ENCODE measurements around the gene CARMIL1.
"Not testable (repeated sequence)": the region's sequence is repeated elsewhere in the genome, so short reads cannot be mapped to it uniquely, and the experiment has no call there.

Gene CARMIL1

DNA sequence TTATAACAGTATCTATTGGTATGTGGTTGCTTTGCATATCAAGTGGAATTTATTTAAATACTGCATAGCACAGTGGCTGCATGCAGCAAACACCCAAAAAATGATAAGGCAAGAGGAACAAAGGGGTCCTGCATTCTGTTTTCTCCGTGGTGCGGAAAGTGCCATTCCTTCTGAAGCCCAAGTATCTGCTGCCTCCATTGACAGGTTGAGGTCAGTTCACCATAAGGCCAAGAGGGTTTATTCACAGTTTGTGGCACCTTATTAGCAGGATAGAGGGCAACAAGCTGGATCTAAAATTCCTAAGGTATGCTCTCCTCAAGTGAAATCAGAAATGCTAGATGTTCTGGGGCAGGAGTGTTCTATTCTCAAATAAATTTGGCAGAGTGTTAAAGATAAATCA lies 9.3 kb downstream of the CARMIL1 start:
- Mint-ChIP-seq H3K27ac (no peak overlapping the region), H3K9me3 (no peaks in the 10 kb centered on the region), H3K36me3 (ENCODE audit: low read depth) (peaks cover 5% of the 10 kb centered on the region), H3K4me1 (ENCODE audit: low read depth) (no peaks in the 10 kb centered on the region), H3K27me3 (no peaks in the 10 kb centered on the region), H3K4me3 (no peak overlapping the region)

DNA sequence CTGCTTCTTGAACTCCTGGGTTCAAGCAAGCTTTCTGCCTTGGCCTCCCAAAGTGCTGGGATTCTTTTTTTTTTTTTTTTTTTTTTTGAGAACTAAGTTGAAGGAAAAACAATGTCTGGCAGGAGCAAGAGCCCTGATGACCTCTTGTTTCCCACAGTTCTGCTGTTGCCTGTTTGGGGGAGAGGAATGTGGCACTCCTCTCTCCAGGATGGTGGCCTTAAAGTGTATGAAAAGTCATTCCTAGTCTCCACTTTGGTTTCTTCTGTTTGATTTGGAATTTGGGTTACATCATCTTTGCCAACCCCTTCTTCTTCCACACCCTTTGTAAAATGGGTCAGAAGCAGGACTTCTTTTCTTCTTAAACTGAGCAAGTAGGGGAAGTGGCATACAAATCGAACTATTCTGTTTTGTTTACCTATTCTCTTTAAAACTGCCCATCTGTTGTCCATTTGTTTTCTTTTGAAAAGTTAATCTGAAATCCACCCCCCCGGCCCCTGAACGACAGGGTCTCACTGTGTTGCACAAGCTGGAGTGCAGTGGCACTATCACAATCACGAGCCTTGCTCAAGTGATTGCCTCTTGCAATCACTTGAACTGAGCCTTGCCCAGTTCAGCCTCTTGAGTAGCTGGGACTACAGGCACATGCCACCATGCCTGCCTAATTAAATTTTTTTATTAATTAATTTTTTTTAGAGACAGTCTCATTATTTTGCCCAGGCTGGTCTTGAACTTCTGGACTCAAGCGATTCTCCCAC lies 11.3 kb downstream of the CARMIL1 start:
- no peaks in the 10 kb centered on the region for H3K9me3 Mint-ChIP-seq
- H3K27ac Mint-ChIP-seq = no peak overlapping the region
- H3K36me3 Mint-ChIP-seq (ENCODE audit: low read depth) = peaks cover under 1% of the 10 kb centered on the region
- no peak overlapping the region for H3K4me3 Mint-ChIP-seq
- H3K4me1 Mint-ChIP-seq (ENCODE audit: low read depth) = no peaks in the 10 kb centered on the region
- H3K27me3 Mint-ChIP-seq = no peaks in the 10 kb centered on the region

DNA sequence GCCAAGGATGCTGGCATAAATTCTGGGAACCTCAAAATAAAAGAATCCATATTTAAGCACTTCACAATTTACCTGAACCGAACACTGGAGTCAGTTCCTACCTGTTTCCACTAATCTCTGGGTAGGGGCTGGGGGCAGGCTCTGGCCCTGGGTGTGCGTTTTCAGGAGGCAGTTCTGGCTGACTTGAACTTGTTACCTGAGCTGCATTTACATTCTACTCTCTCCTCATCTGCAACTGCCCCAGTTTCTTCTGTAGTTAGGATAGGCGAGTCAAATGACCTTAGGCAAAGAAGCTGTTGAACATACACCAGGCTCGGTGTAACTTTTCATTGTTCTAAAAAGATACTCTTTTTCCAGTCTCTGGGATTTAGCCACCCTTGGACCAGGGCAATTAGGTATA lies 13.2 kb downstream of the CARMIL1 start:
- peaks cover 18% of the 10 kb centered on the region for H3K4me1 Mint-ChIP-seq (ENCODE audit: low read depth)
- H3K36me3 Mint-ChIP-seq (ENCODE audit: low read depth) = no peaks in the 10 kb centered on the region
- H3K27ac Mint-ChIP-seq = no peak overlapping the region
- no peak overlapping the region for H3K4me3 Mint-ChIP-seq
- H3K27me3 Mint-ChIP-seq = no peaks in the 10 kb centered on the region
- H3K9me3 Mint-ChIP-seq = no peaks in the 10 kb centered on the region

DNA sequence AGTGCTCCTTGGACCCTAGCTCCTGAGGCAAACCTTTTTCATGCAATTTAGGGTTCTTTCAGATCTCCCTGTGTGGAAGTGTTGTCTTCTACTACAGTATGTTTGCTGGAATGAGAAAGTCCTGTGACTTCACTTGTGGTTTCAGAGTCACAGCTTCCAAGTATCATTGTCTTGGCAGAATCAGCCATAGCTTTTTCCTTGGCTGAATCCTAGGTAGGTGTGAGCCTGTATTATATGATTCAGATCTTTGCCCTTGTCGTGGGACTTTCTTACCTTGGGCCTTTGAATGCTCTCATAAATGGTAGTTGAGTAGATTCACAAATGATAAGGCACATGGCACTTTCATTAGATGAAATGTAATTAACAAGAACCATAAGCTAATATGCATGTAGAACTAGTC lies 16.5 kb downstream of the CARMIL1 start:
- Mint-ChIP-seq H3K27me3 (no peaks in the 10 kb centered on the region), H3K27ac (no peak overlapping the region), H3K4me3 (no peak overlapping the region), H3K4me1 (ENCODE audit: low read depth) (peaks cover 18% of the 10 kb centered on the region), H3K9me3 (no peaks in the 10 kb centered on the region), H3K36me3 (ENCODE audit: low read depth) (no peaks in the 10 kb centered on the region)

DNA sequence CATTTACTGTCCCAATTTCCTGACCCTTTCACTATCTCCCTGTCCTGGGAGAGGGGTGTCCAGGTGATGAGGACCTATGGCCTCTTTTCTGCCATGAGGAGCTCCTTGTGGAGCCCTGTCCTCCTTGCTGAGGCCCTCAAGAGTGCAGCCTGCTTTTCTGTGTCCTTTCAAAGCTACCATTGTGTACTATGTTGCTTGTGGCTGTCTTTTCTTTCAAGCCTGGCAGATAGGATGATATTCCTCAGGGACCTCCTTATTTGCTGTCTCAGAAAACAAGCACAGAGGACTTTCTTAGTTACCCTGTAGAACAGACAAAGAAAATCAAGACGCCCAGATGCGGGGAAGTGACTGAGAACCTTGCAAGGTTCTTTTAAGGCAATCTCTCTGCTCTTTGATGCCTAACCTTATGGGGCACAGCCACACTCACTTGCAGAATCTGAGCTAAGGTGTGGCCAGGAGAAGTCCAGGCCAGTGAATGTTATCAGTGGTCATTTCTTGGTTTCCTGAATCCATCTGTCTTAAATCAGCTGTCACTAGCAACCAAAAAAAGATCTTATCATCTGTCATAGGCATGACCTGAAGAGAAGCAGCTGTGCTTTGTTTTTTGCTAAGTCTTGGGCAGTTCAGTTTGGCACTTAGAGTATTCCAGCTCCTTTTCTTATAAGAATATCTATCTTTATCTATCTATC lies 17.2 kb downstream of the CARMIL1 start:
- no peaks in the 10 kb centered on the region for H3K9me3 Mint-ChIP-seq
- H3K4me1 Mint-ChIP-seq (ENCODE audit: low read depth) = peaks cover 23% of the 10 kb centered on the region
- no peak overlapping the region for H3K4me3 Mint-ChIP-seq
- no peaks in the 10 kb centered on the region for H3K27me3 Mint-ChIP-seq
- H3K27ac Mint-ChIP-seq = no peak overlapping the region
- no peaks in the 10 kb centered on the region for H3K36me3 Mint-ChIP-seq (ENCODE audit: low read depth)

DNA sequence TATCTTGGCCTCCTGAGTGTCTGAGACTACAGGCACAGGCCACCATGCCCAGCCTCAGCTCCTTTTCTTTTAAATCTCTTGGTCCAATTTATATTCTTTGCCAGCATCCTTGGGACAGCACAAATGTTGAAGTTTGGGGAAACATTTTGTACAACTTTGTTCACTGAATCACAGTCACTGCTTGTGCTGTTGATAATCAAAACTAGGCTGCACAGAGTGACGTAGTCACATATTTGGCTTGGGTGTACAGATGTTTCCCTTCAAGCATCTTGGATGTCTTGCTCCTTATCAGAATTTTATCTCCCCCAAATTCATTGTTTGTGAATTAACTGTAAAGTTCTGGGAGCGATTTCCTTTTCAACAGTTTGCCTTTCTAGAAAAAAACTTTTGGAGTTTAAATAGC lies 17.9 kb downstream of the CARMIL1 start:
- H3K4me3 Mint-ChIP-seq = no peak overlapping the region
- no peak overlapping the region for H3K27ac Mint-ChIP-seq

DNA sequence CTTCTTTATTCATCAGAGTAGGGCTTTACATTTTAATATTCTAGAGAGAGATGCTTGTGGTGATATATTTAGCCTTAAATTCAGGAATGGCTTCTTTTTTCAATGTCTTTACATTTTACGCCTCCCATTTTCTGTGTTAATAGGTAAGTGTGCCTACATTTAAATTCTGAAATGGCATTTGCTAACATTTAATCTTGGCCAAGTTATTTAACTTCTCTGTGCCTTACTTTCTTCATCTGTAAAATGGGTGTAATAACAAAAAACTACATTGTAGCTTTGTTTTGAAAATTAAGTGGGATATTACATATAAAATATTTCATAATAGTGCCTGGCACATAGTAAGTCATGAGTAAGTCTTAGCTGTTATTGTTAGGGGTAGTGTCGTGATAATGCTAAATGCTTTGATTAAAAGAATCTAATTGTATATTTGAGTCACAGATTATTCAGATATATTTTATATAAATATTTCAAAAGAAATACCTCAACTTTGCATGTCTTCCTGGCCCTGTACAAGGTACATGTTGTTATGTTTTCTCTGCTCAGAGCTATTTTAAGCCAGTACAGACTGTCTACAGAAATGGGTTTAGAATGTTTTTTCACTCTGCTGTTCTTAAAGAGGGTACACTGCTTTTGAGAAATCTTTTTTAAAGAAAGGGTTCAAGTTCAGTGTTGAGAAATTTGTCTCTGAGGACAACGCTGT lies 18.8 kb downstream of the CARMIL1 start:
- no peaks in the 10 kb centered on the region for H3K27me3 Mint-ChIP-seq
- no peak overlapping the region for H3K4me3 Mint-ChIP-seq

More for the DNA sequence above, 17.9 kb downstream of the CARMIL1 start:
- Mint-ChIP-seq H3K36me3 (ENCODE audit: low read depth) (no peaks in the 10 kb centered on the region), H3K4me1 (ENCODE audit: low read depth) (peaks cover 29% of the 10 kb centered on the region), H3K27me3 (no peaks in the 10 kb centered on the region), H3K9me3 (no peaks in the 10 kb centered on the region)

DNA sequence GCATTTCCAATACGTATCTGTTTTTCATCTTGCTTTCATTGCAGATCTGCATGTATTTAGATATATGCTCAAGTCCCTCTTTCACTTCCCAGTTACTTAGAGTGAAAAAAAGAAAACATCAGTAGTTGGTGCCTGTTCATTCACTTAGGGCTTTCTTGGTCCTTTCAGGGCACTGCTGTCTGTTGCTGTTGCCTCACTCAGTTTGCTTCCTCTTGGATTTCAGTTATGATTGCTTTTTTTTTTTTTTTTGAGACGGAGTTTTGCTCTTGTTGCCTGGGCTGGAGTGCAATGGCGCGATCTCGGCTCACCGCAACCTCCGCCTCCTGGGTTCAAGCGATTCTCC lies 19.3 kb downstream of the CARMIL1 start:
- peaks cover 35% of the 10 kb centered on the region for H3K4me1 Mint-ChIP-seq (ENCODE audit: low read depth)
- not testable (repeated sequence) for H3K36me3 Mint-ChIP-seq (ENCODE audit: low read depth); H3K4me3 Mint-ChIP-seq; H3K27me3 Mint-ChIP-seq; H3K9me3 Mint-ChIP-seq; H3K27ac Mint-ChIP-seq

More for the DNA sequence above, 18.8 kb downstream of the CARMIL1 start:
- Mint-ChIP-seq H3K9me3 (no peaks in the 10 kb centered on the region), H3K27ac (no peak overlapping the region), H3K36me3 (ENCODE audit: low read depth) (no peaks in the 10 kb centered on the region), H3K4me1 (ENCODE audit: low read depth) (peaks cover 35% of the 10 kb centered on the region)

DNA sequence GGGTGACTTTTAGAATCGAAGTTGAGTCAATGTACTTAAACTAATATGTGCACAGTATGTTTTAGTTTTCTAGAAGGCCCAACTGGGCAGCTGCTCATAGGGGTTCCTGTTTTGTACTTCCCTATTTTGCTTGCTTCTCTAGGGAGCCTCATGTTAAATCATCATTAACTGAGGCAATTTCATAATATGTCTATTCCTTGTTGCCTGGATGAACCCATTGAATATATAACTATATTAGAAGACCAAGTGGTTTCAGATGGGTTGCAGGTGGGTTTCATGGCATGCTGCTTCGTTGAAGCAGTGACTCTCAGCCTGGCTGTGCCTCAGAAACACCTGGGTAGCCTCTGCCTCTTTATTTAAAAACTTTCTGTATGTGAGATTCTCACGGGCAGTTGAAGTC lies 22.2 kb downstream of the CARMIL1 start:
- Mint-ChIP-seq H3K36me3 (ENCODE audit: low read depth) (no peaks in the 10 kb centered on the region), H3K9me3 (no peaks in the 10 kb centered on the region), H3K27me3 (no peaks in the 10 kb centered on the region), H3K4me1 (ENCODE audit: low read depth) (peaks cover 27% of the 10 kb centered on the region), H3K27ac (no peak overlapping the region), H3K4me3 (no peak overlapping the region)

DNA sequence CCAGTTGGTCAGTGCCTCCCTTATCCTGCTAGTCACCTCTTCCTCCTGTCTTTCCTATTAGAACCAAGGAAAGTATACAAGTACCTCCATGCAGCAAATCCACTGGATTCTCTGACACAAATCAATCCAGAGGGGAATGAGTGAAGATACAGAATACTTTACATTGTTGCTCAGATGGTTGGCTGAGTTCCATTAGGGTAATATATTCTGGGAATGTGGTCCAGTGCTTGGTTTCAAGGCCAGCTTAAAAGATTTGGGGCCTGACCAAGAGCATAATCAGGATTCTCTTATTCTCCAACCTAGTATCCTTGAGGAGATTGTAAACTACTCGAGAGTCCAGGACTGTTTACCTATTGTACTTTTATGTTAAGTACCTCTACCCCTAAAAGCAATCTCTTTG lies 23.0 kb downstream of the CARMIL1 start:
- no peak overlapping the region for H3K27ac Mint-ChIP-seq
- peaks cover 19% of the 10 kb centered on the region for H3K4me1 Mint-ChIP-seq (ENCODE audit: low read depth)
- no peaks in the 10 kb centered on the region for H3K9me3 Mint-ChIP-seq
- H3K27me3 Mint-ChIP-seq = no peaks in the 10 kb centered on the region
- H3K4me3 Mint-ChIP-seq = no peak overlapping the region
- H3K36me3 Mint-ChIP-seq (ENCODE audit: low read depth) = no peaks in the 10 kb centered on the region

DNA sequence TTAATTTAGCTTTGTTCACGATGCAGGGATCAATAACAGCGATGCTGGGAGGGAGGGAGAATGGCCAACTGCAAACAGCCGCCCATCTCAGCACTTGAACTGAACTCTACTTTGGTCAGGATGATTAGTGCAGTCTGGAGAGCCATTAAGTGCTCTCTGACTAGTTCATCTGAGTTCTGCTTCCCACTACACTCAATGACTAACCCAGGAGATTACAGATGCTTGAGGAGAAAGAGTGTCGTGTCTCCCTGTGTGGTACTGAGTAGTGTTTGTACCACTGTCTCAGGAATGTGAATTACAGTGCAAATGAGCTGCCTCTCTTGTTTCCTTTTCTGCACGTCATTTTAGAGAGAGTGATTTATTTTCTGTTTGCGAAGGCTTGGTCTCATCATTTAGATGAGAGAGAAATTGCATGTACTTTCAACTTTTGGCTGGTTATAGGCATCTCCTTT lies 23.5 kb downstream of the CARMIL1 start:
- Mint-ChIP-seq H3K4me3 (no peak overlapping the region), H3K36me3 (ENCODE audit: low read depth) (no peaks in the 10 kb centered on the region), H3K27me3 (no peaks in the 10 kb centered on the region), H3K27ac (no peak overlapping the region), H3K9me3 (no peaks in the 10 kb centered on the region), H3K4me1 (ENCODE audit: low read depth) (peaks cover 17% of the 10 kb centered on the region)

DNA sequence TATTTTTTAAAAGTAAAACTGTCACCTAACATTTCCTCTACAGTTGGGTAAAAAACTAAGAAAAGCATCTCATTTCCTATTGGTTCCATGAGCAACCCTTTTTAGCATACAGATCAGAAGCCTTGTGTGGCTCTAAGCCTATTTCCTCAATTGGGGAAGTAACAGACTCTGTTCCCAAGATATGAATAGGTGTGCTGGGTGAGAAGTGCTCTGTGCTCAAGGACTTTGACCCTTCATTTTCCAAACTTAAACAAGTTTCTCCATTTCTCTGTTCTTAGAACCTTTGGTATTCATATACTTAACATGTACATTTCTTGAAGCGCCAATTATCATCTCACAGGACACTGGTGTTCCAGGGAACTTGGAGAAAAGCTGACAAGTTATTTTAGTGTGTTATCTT lies 24.1 kb downstream of the CARMIL1 start:
- Mint-ChIP-seq H3K4me1 (ENCODE audit: low read depth) (peaks cover 17% of the 10 kb centered on the region), H3K4me3 (no peak overlapping the region), H3K27me3 (no peaks in the 10 kb centered on the region), H3K9me3 (no peaks in the 10 kb centered on the region), H3K27ac (no peak overlapping the region), H3K36me3 (ENCODE audit: low read depth) (no peaks in the 10 kb centered on the region)

DNA sequence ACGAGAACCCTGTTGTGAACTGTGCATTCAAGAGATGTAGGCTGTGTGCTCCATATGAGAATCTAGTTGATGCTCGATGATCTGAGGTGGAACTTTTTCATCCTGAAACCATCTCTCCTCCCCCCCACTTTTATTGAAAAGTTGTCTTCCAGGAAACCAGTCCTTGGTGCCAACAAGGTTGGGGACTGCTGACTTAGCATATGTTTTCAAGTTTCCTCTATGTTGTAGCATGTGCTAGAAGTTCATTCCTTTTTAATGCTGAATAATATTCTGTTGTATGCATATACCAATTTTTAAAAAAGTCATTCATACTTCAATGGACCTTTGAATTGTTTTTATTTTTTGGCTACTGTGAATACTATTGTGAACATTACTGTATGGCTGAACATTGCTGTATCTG lies 27.2 kb downstream of the CARMIL1 start:
- H3K27ac Mint-ChIP-seq = no peak overlapping the region
- H3K9me3 Mint-ChIP-seq = no peaks in the 10 kb centered on the region
- no peak overlapping the region for H3K4me3 Mint-ChIP-seq
- no peaks in the 10 kb centered on the region for H3K27me3 Mint-ChIP-seq
- peaks cover 12% of the 10 kb centered on the region for H3K4me1 Mint-ChIP-seq (ENCODE audit: low read depth)
- no peaks in the 10 kb centered on the region for H3K36me3 Mint-ChIP-seq (ENCODE audit: low read depth)

DNA sequence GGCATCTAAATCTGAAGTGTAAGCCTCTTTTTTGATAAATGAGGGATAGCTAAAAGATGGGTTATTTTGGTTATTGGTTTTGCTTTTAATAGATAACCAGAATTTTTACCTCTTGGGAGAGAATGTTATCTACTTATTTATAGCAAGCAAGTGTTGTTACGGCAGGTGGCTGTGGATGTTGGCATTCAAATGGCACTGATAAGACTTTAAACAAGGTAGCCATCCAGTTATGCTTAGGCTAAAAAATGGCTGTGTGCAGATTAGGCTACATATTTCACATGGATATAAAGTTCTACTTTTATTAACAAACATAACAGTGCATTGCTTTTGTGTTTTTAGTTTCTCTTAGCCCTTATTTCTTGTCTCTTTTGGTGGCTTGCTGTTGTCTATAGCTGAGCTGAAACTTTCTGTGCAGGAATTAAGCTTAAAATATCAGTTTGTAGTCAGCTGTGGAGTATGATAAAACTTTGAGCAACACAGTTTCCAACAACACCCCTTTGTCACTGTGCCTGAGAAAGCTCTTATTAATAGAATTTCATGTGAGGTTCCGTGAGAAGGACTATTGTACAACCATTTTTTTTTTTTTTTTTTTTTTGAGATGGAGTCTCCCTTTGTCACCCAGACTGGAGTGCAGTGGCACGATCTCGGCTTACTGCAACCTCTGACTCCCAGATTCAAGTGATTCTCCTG lies 28.8 kb downstream of the CARMIL1 start:
- H3K27ac Mint-ChIP-seq = no peak overlapping the region
- no peaks in the 10 kb centered on the region for H3K36me3 Mint-ChIP-seq (ENCODE audit: low read depth)
- peaks cover 11% of the 10 kb centered on the region for H3K4me1 Mint-ChIP-seq (ENCODE audit: low read depth)
- no peaks in the 10 kb centered on the region for H3K27me3 Mint-ChIP-seq
- H3K4me3 Mint-ChIP-seq = no peak overlapping the region
- H3K9me3 Mint-ChIP-seq = no peaks in the 10 kb centered on the region

DNA sequence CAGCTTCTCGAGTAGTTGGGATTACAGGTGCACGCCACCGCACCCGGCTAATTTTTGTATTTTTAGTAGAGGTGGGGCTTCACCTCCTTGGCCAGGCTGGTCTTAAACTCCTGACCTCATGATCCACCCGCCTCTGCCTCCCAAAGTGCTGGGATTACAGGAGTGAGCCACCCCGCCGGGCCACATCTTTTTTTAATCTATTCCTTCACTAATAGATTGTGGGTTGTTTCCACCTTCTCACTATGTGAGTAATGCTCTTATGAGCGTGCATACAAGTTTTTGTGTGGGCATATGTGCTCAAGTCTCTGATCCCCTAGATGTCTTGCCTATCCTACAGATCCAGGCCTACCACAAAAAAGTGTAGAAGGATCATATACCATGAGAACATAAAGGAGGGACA lies 30.7 kb downstream of the CARMIL1 start:
- no peaks in the 10 kb centered on the region for H3K9me3 Mint-ChIP-seq
- H3K4me1 Mint-ChIP-seq (ENCODE audit: low read depth) = peaks cover 14% of the 10 kb centered on the region

More for the DNA sequence above, 30.7 kb downstream of the CARMIL1 start:
- no peaks in the 10 kb centered on the region for H3K36me3 Mint-ChIP-seq (ENCODE audit: low read depth)
- no peaks in the 10 kb centered on the region for H3K27me3 Mint-ChIP-seq
- H3K4me3 Mint-ChIP-seq = no peak overlapping the region
- H3K27ac Mint-ChIP-seq = no peak overlapping the region

All from stimulated activated naive CD8-positive, alpha-beta T cell treated with anti-CD3 and anti-CD28 coated beads, Interleukin-15, Interleukin-2, amounts not matched to agents 100 ng/mL and 50 ng/mL, for 24 hours (primary cell).